Brain pericyte (primary cell): ENCODE data around the gene GSN.
A peak's percentile ranks its signal among the peaks of the same experiment; 100 is the strongest.

ENCODE experiments used
- DNase-seq: peaks from one replicate; pipeline ENCODE4 v3.0.0-alpha.2; 2012; ENCODE audit warnings: low read depth, low spot score

The GSN gene

DNA sequence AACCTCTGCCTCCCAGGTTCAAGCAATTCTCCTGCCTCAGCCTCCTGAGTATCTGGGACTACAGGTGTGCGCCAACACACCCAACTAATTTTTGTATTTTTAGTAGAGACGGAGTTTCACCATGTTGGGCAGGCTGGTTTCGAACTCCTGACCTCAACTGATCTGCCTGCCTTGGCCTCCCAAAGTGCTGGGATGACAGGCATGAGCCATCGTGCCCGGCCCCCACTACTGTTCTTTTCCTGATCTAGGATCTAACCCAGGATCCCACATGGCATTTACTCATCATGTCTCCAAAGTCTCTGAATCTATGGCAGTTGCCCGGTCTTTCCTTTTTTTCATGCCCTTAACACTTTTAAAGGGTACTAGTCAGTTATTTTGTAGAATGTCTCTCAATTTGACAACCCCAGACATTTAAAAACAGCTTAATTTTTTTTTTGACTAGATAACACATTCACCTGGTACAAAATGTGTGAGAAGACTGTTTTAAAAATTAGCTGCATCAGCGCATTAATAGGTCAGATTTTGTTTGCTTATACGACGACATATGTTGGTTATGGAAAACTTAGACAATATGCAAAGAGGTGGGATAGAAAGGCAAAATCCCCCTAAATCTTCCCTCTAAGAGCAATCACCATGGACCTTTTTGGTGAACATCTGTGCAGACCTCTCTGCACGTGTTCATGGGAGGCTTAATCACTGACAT, 55.6 kb downstream of the GSN start:
- no peak for DNase-seq

DNA sequence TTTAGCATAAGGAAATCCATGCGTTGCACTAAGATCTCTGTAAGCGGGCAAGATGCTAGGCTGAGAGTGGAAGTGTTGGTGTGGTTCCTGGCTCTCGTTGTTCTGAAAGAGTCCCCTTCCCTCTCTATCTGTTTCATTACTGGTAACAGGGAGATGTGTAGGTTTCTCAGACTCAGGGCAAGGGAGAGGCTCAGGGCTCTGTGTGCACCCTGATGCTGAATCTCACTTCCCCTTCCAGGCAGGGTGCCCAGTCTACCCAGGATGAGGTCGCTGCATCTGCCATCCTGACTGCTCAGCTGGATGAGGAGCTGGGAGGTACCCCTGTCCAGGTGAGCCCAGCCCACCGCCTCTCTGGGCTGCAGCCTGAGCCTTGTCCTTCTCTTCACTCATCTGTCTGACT, 56.4 kb downstream of the GSN start:
- DNase-seq = no peak

DNA sequence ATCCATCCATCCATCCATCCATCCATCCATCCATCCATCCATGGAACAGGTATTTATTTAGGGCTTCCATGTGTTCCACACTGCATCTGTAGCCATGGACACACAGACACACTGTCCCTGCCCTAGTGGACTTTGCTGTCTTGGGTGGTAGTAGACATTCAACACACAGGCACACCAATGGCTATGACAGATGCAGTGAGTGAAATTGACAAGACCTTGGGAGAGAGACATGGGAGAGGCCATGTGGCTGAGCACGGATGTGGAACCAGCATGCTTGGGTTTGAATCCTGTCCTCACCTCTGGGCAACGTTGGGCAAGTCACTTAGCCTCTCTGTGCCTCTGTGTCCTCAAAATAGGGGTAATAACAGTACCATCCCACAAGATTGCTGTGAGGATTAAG, 56.8 kb downstream of the GSN start:
- DNase-seq = no peak

DNA sequence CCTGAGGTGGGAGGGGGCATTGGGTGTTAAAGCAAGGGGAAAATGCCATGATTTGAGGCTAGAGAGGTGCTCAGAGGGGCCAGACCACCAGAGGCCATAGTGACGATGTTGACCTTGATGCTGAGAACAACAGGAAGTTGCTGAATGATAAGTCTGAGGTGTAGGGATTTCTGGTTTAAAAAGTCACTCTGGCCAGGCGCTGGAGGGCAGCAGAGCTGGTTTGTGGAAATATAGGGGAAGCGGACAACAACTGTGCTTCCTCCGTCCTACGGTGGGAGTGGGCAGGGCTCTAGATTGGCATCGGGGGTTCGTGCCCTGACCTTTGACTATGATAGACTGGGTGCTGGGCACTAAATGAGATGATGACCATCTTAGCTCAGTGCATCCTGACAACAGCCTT, 57.4 kb downstream of the GSN start:
- no peak for DNase-seq

DNA sequence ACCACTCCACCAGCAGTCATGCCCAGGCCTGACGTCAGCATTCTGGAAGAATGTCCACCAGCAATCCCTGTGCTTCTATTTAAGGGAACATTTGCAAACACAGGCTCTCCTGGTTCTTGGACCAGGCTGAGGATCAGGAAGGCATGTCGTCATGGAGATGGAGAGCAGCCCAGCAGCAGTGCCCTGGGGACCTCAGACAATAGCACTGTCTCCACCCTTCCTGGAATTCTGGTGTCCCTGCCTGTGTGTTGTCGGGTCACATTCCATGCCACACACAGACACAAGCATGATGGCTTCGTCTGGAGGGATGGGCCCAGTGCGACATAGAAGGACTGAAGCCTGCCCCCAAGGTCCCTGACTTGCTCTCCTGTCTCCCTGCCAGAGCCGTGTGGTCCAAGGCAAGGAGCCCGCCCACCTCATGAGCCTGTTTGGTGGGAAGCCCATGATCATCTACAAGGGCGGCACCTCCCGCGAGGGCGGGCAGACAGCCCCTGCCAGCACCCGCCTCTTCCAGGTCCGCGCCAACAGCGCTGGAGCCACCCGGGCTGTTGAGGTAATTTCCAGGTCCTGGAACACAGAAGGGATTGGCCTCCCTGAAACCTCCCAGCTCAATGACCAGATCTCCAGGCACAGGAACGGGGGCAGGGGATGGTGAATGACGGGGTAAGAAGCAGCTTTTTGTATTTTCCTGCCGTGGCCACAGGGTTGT, 58.3 kb downstream of the GSN start:
- DNase-seq = no peak

DNA sequence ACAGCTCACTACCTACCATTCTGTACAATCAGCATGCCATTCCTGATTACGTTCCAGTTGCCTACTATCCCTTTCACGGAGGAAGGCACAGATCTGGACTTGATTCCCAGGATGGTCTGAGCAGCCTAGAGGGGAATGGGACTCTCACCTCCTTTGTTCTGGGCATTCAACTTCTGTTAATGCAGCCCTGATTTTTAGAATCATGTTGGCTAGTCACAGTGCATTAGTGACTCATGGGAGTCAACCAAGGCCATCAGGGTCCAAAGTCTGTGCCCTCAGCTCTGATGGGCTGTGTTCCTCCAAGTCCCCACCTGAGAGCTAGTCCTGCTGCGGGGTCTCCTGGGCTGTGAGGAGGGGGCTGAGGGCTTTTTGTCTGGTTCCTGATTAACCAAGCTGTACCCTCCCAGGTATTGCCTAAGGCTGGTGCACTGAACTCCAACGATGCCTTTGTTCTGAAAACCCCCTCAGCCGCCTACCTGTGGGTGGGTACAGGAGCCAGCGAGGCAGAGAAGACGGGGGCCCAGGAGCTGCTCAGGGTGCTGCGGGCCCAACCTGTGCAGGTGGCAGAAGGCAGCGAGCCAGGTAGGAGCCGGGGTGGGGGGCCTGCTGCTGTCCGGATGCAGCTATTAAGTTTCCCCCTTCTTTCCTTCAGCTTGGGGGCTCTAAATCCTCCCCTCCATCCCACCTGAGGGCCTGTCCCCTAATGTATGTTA, 59.1 kb downstream of the GSN start:
- DNase-seq = no peak

DNA sequence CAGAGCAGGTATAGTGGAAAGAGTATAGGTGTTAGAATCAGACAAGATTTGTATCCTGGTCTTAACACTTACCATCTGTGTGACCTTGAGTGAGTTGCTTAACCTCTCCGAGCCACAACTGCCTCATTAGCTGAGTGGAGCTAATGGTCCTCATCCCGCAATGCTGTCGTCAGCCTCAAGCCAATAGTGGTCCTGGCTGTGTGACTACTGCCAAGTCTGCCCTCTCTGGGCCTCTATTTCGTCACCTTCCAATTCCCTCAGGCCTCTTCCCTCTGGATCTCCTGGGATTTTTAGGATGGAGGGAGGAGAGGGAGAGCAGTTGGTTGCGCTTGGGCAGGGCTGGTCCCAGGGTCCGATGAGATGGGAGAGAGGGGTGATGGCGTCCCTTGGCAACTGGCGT, 60.5 kb downstream of the GSN start:
- DNase-seq = no peak

DNA sequence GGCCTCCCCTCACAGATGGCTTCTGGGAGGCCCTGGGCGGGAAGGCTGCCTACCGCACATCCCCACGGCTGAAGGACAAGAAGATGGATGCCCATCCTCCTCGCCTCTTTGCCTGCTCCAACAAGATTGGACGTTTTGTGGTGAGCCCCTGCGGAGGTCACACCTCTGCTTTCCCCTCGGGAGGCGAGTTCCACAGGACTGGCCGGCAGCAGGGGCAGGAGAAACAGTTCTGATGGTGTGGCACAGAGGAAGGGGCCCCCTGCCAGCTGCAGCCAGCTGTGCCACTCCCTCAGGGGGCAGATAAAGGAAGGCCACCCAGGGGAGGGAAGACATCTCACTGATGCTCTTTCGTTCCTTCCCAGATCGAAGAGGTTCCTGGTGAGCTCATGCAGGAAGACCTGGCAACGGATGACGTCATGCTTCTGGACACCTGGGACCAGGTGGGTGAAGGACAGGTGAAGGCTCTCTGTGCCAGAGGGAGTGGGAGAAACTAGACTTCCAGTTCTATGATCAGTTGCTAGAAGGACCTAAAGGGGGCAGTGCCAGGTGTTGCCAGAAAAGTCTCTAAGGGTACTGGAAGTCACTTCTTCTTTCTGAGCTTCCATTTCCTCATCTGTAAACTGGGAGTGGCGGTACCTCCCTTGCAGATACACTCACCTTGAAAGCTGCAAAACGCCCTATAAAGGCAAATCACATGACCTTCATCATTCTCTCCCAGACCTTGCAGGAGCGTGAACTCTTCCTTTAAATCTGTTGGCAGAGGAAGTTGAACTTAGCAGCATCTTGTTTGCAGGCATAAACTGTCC, 61.1 kb downstream of the GSN start:
- DNase-seq = no peak

DNA sequence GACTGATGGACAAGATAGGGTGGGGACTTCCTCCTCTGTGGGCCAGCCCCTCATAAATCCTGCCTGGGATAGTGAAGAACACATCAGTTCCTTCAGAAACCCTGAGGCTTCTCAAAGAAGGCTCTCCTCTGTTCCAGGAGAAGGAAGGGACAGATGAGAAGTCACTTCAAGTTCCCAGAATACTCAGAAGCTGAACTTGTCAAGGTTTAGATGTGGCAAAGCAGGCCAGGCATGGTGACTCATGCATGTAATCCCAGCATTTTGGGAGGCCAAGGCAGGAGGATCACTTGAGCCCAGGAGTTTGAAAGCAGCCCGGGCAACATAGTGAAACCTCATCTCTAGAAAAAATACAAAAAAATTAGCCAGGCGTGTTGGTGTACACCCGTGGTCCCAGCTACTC, 63.6 kb downstream of the GSN start:
- no peak for DNase-seq

DNA sequence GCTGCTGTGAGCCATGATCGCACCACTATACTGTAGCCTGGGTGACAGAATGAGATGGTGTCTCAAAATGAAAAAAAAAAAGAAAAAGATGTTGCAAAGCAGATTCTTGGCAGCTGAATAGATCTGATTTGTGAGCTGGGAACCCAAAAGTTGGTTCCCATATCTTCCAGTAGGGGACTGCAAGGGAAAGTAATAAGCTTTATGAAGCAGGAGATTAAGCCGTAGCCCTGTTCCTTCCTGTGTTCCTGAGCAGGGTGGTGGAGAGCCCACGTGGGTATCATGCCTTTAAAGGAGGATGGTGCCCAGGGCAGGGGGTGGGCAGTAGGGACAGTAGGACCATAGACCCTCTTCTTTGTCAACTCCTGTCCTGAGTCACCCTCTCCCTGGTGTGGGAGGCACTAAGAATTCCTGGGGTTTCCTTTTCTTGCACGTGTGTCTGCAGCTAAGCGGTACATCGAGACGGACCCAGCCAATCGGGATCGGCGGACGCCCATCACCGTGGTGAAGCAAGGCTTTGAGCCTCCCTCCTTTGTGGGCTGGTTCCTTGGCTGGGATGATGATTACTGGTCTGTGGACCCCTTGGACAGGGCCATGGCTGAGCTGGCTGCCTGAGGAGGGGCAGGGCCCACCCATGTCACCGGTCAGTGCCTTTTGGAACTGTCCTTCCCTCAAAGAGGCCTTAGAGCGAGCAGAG, 64.2 kb downstream of the GSN start:
- DNase-seq = no peak

DNA sequence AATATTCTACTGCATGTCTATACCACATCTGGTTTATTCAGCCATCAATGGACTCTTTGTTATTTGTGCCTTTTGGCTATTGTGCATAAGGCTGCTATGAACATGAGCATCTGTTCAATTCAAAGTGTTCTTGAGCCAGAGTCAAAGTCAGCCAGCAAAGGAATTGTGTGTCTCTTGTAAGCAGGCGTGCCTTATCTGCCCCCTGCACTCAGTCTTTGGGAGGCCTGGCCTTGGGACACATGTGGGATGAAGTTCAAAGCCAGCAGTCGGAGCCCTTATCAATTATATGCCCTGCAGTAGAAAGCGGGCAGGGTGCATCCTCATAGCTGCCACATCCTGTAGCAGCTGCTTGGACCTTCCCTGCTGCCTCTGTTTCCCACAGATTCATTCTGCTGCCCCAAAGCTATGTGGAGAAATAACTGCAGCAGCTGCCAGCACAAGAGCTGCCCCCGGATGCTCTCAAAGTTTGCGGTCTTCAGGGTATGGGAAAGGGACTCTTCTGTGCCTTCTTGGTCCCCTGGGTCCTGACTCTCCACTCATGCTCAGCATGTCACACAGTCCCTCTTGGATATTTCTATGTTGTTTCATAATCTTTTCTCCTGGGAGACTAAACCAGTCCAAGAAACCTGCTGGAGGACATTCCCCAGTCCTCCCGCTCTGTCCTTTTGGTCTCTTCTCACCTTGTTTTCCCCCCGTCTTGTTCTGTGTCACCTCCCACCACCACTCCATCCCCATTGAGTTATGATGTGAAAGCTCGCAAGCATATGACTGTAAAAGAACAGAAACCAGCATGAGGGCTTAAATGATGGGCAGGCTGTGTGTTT, 66.2 kb downstream of the GSN start:
- DNase-seq = no peak

DNA sequence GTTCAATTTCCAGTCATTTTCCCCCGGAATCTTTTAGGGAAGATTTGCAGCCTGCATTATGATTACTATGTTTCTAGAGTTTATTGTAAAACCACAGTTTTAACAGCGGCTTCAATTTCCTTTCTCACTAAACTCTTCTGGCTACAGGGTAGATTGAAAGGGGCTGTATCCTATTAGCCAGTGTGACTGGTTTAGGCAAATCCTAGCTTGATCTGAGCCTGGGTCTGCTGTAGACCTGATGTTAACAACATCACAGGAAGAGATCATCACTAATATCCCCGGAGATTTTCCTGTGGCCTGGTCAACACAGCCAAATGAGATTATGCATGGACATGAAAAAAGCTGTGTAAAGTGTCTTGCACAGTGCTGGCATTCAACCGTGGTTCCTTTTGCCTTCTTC, 68.7 kb downstream of the GSN start:
- no peak for DNase-seq

DNA sequence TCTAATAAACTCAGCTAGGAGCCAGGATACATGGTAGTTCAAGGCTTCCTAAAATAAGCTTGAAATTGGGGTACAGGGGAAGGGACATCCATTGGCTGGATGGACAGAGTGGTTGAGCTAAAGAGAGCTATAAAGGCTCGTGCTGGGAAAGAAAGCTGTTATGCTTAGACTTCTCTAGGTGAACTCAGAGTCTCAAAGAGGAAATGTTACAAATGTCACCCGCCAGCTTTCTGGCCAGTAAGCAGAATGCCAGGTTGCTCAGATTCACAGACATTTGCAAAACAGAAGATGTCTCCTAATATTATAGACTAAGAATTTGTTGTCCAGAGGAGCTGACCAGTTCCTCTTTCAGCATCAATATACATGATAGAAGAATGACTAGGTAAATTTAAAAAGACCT, 71.5 kb downstream of the GSN start:
- DNase-seq = no peak

DNA sequence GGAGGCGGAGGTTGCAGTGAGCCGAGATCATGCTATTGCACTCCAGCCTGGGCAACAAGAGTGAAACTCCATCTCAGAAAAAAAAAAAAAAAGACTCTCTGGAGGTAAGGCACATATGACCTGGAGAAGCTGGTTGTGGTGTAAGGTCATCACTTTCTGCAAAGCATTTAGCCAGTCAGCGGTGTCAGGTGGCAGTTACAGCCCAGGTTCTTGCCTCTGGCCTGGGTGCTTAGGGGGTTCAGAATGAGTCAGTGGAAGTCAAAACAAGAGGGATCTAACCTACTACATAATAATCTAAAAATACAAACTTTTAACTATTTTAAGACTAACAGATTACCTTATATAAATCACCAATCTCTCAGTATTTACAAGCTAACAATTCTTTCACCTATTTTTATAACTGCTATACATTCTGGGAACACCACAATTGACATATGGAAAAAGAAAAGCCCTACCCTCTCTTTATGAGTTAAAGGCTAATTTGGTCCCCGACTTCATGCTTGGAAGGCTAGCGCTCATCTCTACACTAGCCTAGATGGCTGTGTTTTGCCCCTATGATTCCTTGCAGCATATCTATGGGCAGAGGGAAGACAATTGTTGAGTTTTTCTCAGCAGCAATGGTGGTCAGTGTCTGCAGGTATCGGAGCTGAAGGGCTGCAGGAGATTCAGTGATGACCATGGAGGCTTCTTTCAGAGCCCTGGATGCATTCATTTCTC, 72.9 kb downstream of the GSN start:
- DNase-seq = no peak

DNA sequence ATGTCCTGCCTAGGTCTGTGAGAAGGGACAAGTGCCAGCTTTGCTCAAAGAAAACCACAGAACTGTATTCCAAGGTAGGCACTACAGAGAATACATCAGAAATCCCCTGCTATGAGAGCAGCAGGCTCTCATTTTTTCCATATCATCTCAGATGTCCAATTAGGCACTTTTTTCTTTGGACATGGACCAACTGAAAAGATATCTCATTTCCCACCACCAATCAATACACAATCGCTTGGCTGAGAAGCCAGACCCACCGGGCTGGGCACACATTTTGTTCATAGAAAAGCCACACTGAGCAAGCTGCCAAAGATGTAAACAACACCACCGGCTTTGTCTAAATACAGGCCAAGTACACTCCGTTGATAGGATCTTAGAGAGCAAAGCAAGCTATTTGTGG, 76.2 kb downstream of the GSN start:
- no peak for DNase-seq

DNA sequence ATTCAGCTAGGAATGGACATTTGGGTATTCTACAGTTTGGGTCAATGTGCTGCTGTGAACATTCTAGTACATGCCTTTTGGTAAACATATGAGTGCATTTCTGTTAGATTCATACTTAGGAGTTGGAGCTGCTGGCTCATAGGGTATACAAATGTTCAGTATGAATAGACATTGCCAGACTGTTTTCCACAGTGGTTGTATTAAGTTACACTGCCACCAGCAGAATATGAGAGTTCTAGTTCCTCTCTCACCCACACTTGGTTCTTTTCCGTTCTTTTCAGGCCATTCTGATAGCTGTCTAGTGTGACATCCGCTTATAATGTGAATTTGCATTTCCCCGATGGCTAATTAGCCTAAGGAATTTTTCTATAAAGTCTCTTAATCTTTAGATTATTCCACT, 77.1 kb downstream of the GSN start:
- no peak for DNase-seq

DNA sequence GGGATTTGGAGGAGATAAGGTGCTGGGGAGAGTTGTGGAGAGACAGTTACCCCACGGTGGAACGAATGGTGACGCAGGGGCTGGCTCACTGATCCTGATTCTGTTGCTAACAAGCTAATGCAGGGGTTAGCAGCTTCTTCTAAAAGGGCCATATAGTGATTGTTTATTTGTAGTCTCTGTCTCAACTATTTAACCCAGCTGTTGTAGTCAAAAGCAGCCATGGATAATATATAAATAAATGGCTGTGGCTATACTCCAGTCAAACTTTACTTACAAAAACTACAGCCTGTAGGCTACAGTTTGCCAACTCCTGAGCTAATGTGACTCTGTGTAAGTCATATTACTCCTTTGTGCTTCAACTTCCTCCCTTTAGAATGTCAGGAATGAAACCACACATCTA, 80.3 kb downstream of the GSN start:
- DNase-seq = no peak

DNA sequence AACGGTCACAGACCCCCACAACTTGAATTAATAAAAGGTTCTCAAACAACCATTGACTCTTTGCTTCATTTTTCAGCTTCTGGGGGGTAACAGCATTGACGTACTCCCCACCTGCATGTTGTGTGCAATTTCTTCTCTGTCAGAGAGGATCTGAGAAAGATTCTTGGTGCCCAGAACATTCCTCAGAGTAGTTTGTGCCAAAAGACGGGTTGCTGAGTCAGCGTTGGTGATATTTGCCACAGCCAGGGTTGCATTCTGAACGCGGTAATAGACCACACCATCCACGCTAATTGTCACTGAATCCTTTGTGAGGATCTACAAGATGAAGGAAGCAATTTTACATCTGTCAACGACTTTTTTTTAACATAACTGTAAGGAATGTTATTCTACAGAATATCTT, 81.0 kb downstream of the GSN start:
- DNase-seq = no peak

DNA sequence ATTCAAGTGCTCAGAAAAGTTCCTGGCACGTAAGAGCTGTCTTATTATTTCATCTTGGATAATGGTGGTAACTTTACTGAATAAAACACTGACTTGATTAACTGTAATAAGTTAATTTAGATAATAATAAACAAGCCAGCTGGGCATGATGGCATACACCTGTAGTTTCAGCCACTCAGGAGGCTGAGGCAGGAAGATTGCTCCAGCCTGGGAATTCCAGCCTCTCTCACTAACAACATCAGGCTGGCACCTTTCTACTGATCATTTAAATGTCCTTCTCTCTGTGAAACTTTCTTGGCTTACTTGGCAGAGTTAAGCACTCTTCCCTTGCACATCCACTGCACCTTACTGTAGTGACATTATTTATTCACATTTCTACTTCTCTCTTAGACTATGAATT, 82.1 kb downstream of the GSN start:
- no peak for DNase-seq

DNA sequence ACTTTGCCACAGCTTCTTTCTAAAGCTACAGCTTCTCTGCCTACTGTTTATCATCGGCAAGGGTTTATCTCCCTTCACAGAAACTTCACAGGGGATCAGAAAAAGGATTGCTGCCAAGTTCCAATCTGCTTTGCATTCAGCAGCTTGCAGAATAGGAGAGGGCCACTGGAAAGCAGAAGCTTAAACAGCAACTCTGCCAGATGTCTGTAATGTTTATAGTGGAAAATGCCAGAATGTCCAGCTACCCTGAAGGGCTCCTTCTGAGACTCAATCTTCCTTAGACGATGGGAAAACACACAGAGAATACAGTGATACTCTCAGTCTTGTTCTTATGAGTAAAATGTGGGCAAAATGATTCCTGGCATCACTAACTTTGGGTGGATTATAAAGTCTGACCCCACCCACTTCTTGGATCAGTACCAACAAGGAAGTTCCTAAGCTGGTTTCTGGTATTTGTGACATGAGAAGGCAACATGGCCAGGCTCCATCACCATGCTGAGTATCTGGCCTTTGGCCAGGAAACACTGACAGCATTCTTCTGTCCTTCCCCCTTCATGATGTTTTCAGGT, 83.1 kb downstream of the GSN start:
- DNase-seq = peak; percentile 76
